ENCODE measurements around the gene GRAMD1A.

Gene GRAMD1A

DNA sequence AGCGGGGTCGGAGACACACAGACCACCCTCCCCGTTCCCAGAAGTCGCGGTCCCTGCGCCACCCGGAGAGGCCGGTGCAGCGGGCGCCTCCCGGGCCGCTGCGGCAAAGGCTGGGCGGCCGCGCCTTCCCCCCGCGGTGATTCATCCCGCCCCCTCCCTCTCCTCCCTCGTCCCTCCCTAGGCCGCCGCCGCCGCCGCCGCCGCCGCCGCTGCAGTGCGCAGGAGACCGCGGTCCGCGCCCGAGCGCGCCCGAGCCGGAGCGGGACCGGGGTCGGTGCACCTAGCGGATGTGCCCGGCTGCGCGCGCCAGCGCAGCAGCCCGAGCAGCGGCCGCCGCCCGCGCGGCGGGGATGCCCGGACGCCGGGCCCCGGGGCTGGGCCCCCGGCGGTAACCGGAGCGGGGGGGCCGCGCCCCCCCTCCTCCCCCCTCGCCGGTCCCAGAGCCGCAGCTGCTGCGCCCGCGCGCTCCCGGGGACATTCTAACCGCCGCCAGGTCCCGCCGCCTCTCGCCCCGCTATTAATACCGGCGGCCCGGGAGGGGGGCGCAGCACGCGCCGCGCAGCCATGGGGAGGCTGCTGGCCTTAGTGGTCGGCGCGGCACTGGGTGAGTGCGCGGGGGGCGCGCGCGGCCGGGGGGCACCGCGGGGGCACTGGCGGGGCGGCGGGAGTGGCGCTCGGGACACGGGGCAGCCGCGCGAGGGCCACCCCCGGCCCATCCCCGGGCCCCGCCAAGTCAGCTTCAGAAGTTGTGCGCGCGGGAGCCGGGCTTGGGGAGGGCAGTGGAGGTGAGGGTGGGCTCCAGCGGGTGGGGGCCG lies 30.3 kb downstream of the GRAMD1A start, which contains the start of gene SCN1B (continued):
- TF ChIP-seq ZBTB8A (tag by site-specific recombination; IDR thresholded peaks at IDR 0.05) = 0 out of 2 replicates have a peak, but pooled peaks have one; percentile 49
- no peak for TF ChIP-seq ZNF221 (tag by site-specific recombination; IDR thresholded peaks at IDR 0.05; ENCODE audit: borderline replicate concordance)
- no peak for TF ChIP-seq ZNF558 (tag by site-specific recombination; IDR thresholded peaks at IDR 0.05)
- no peak for TF ChIP-seq KLF7 (tag by site-specific recombination; IDR thresholded peaks at IDR 0.05; ENCODE audit: borderline replicate concordance)
- TF ChIP-seq ZNF354C (tag by site-specific recombination; IDR thresholded peaks at IDR 0.05; ENCODE audit: borderline replicate concordance, low read depth) = no peak
- TF ChIP-seq, protein P1, sequence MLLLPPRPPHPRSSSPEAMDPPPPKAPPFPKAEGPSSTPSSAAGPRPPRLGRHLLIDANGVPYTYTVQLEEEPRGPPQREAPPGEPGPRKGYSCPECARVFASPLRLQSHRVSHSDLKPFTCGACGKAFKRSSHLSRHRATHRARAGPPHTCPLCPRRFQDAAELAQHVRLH (tag by site-specific recombination; IDR thresholded peaks at IDR 0.05) = no peak
- no peak for TF ChIP-seq ZNF2 (tag by site-specific recombination; IDR thresholded peaks at IDR 0.05)
- TF ChIP-seq TRIM28 (IDR thresholded peaks at IDR 0.05; ENCODE audit: borderline replicate concordance, low read length) = no peak
- TF ChIP-seq, protein P2, sequence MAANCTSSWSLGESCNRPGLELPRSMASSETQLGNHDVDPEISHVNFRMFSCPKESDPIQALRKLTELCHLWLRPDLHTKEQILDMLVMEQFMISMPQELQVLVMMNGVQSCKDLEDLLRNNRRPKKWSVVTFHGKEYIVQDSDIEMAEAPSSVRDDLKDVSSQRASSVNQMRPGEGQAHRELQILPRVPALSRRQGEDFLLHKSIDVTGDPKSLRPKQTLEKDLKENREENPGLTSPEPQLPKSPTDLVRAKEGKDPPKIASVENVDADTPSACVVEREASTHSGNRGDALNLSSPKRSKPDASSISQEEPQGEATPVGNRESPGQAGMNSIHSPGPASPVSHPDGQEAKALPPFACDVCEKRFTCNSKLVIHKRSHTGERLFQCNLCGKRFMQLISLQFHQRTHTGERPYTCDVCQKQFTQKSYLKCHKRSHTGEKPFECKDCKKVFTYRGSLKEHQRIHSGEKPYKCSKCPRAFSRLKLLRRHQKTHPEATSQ (tag by site-specific recombination; IDR thresholded peaks at IDR 0.05) = no peak
- peak; percentile 19; the same call in 1 of the 2 replicates for TF ChIP-seq ZNF423 (tag by site-specific recombination; IDR thresholded peaks at IDR 0.05)
- no peak for TF ChIP-seq ZNF292 (tag by site-specific recombination; IDR thresholded peaks at IDR 0.05; ENCODE audit: borderline replicate concordance, low read depth)
- TF ChIP-seq, protein P3, sequence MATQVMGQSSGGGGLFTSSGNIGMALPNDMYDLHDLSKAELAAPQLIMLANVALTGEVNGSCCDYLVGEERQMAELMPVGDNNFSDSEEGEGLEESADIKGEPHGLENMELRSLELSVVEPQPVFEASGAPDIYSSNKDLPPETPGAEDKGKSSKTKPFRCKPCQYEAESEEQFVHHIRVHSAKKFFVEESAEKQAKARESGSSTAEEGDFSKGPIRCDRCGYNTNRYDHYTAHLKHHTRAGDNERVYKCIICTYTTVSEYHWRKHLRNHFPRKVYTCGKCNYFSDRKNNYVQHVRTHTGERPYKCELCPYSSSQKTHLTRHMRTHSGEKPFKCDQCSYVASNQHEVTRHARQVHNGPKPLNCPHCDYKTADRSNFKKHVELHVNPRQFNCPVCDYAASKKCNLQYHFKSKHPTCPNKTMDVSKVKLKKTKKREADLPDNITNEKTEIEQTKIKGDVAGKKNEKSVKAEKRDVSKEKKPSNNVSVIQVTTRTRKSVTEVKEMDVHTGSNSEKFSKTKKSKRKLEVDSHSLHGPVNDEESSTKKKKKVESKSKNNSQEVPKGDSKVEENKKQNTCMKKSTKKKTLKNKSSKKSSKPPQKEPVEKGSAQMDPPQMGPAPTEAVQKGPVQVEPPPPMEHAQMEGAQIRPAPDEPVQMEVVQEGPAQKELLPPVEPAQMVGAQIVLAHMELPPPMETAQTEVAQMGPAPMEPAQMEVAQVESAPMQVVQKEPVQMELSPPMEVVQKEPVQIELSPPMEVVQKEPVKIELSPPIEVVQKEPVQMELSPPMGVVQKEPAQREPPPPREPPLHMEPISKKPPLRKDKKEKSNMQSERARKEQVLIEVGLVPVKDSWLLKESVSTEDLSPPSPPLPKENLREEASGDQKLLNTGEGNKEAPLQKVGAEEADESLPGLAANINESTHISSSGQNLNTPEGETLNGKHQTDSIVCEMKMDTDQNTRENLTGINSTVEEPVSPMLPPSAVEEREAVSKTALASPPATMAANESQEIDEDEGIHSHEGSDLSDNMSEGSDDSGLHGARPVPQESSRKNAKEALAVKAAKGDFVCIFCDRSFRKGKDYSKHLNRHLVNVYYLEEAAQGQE (tag by site-specific recombination; IDR thresholded peaks at IDR 0.05) = no peak
- TF ChIP-seq SP3 (tag by site-specific recombination; IDR thresholded peaks at IDR 0.05) = peak; percentile 46
- TF ChIP-seq ZBTB1 (tag by site-specific recombination; IDR thresholded peaks at IDR 0.05) = no peak
- TF ChIP-seq ZNF76 (tag by site-specific recombination; IDR thresholded peaks at IDR 0.05; ENCODE audit: borderline replicate concordance, low read depth) = no peak; the same call in 1 of the 2 replicates
- TF ChIP-seq ZNF654 (tag by site-specific recombination; IDR thresholded peaks at IDR 0.05; ENCODE audit: low read depth) = no peak
- no peak for TF ChIP-seq BCL11B (tag by site-specific recombination; IDR thresholded peaks at IDR 0.05; ENCODE audit: low read depth)
- TF ChIP-seq, protein P4, sequence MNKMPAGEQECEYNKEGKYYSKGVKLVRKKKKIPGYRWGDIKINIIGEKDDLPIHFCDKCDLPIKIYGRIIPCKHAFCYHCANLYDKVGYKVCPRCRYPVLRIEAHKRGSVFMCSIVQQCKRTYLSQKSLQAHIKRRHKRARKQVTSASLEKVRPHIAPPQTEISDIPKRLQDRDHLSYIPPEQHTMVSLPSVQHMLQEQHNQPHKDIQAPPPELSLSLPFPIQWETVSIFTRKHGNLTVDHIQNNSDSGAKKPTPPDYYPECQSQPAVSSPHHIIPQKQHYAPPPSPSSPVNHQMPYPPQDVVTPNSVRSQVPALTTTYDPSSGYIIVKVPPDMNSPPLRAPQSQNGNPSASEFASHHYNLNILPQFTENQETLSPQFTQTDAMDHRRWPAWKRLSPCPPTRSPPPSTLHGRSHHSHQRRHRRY (tag by site-specific recombination; IDR thresholded peaks at IDR 0.05) = no peak
- TF ChIP-seq, protein P5, sequence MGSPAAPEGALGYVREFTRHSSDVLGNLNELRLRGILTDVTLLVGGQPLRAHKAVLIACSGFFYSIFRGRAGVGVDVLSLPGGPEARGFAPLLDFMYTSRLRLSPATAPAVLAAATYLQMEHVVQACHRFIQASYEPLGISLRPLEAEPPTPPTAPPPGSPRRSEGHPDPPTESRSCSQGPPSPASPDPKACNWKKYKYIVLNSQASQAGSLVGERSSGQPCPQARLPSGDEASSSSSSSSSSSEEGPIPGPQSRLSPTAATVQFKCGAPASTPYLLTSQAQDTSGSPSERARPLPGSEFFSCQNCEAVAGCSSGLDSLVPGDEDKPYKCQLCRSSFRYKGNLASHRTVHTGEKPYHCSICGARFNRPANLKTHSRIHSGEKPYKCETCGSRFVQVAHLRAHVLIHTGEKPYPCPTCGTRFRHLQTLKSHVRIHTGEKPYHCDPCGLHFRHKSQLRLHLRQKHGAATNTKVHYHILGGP (tag by site-specific recombination; IDR thresholded peaks at IDR 0.05) = no peak
- no peak for TF ChIP-seq ZNF37A (tag by site-specific recombination; IDR thresholded peaks at IDR 0.05)
- TF ChIP-seq KLF1 (tag by site-specific recombination; IDR thresholded peaks at IDR 0.05) = peak; percentile 27; the same call in 1 of the 2 replicates
- no peak for TF ChIP-seq ZNF514 (tag by site-specific recombination; IDR thresholded peaks at IDR 0.05)
- TF ChIP-seq ZNF571 (tag by site-specific recombination; IDR thresholded peaks at IDR 0.05) = no peak
- TF ChIP-seq ZNF138 (tag by site-specific recombination; IDR thresholded peaks at IDR 0.05; ENCODE audit: borderline replicate concordance) = no peak
- TF ChIP-seq, protein P6, sequence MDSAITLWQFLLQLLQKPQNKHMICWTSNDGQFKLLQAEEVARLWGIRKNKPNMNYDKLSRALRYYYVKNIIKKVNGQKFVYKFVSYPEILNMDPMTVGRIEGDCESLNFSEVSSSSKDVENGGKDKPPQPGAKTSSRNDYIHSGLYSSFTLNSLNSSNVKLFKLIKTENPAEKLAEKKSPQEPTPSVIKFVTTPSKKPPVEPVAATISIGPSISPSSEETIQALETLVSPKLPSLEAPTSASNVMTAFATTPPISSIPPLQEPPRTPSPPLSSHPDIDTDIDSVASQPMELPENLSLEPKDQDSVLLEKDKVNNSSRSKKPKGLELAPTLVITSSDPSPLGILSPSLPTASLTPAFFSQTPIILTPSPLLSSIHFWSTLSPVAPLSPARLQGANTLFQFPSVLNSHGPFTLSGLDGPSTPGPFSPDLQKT (IDR thresholded peaks at IDR 0.05; ENCODE audit: borderline replicate concordance, low read depth, low read length) = no peak
- no peak for TF ChIP-seq TCF7L2 (IDR thresholded peaks at IDR 0.05; ENCODE audit: borderline replicate concordance, low read depth, low read length)
- TF ChIP-seq ZNF10 (tag by site-specific recombination; IDR thresholded peaks at IDR 0.05) = no peak
- TF ChIP-seq MZF1 (tag by site-specific recombination; IDR thresholded peaks at IDR 0.05; ENCODE audit: borderline replicate concordance) = no peak
- no peak for TF ChIP-seq ZNF473 (tag by site-specific recombination; IDR thresholded peaks at IDR 0.05)
- TF ChIP-seq, protein P7, sequence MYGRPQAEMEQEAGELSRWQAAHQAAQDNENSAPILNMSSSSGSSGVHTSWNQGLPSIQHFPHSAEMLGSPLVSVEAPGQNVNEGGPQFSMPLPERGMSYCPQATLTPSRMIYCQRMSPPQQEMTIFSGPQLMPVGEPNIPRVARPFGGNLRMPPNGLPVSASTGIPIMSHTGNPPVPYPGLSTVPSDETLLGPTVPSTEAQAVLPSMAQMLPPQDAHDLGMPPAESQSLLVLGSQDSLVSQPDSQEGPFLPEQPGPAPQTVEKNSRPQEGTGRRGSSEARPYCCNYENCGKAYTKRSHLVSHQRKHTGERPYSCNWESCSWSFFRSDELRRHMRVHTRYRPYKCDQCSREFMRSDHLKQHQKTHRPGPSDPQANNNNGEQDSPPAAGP (tag by site-specific recombination; IDR thresholded peaks at IDR 0.05) = no peak
